NCI-H2107 treated with DMSO at 0.1 percent for 48 hours (cell line): ENCODE measurements around the gene USH2A.

Experiments
- DNase-seq: peaks from one replicate; lab custom pipeline; 2025; ENCODE audit not compliant: unreplicated experiment; lab: John Stamatoyannopoulos, UW

The USH2A gene

DNA sequence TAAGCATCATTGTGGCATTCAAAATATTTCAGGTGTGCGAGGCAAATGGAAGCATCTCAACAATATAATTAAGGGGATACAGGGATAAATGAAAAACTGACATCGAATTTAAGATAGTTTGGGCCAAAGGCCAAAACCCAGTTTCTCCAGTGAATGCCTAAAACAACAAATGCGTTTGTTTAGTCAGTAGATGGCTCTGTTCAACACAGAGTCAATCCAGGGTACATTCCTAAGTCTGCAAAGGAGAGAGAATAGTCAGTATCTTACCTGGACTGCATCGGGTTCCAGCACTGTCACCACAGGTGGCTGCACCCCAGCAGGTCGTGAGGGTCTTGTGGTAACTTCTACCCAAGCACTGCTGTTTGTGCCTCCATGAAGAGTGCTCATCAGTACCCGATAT is 535.1 kb downstream of the USH2A start:
- no peak for DNase-seq

DNA sequence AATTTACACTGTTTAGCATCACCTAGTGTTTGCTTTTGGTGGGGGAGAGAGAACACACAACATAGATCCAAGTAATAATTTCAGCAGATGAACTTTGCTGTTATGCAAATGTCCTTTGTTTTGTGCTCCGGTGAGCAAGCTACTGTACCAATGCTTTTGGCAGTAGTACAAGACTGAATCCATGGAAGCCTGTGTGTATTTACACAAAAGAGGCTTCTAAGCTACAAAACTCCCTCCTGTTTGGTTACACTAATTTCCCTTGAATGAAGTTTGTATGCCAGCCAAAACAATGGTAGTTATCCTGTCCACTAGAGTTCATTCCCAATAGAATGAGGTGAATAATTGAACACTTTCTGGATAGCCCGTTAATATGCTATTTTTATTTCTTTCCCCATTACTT is 535.6 kb downstream of the USH2A start:
- peak; percentile 52 for DNase-seq

DNA sequence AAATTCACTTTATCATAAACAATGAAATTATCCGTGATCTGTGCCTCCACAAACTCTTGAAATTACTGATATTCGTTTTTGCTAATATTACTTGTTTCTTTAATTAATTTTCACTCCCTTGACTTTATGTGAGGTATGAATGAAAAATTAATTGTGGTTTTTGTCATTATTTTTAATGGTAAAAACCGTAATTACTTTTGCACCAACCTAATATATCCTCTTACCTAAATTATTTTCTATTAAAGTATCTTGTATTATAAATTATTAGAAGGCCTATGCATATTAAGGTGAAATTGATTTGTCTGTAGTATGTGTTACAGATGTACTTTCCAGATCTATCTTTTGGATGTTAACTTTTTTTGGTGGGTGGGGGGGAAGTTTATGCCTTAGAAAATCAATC is 540.2 kb downstream of the USH2A start:
- DNase-seq: no peak

DNA sequence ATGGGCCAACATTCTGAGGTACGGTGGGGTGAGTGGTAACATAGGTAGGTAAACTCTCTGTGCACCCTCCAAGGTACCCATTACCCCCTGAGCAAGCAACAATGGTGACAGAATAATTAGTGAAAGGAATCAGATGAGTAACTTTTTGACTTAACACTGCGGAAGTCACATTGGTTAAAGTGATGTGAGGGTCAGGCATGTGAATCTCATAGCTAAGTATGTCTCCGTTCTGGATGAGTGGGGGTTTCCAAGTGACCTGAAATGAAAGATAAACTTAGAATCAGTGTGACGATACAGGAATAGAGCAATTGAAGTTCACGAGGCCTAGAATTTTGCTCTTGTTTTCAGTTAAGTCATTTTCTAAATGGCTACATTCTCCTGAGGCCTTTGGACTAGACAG is 544.4 kb downstream of the USH2A start:
- no peak for DNase-seq

DNA sequence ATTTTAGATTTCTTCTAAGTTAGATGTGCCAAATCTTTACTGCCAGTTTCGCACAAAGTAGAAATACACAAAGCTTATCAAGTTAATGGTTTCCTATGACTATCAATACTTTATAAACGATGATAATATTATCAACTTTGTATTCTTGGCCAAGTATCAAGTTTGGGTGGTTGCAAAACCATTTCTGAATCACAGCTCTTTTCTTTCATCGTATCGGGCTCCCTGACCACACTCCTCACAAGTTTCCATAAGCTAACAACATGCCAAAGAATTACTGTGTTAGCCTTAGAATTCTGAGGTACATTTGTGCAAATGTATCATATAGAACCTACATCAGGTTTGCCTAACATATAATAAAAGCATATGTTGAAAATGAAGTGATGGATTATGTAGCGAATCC is 545.1 kb downstream of the USH2A start:
- DNase-seq: no peak

DNA sequence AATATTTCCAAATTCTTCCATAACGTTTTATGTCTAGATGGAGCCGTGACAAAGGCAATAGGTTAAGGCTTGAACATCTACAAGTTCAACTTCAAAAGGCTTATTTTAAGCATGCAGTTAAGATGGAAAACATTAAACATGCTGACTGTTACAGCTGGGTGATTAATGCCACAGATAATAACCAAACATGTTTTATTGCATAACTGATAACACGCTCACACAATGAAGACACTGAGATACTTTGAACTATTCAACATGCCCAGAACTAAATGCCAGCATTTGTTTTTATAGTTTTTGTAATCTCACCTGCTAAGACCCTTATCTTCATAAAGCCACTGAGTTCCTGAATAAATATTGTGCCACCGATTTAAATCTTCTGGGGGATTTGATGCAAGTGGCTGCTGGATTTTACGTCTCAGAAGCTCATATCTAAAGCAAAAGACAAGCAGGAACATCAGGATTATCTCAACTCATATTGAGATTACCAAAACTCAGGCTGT is 545.7 kb downstream of the USH2A start:
- DNase-seq: no peak

DNA sequence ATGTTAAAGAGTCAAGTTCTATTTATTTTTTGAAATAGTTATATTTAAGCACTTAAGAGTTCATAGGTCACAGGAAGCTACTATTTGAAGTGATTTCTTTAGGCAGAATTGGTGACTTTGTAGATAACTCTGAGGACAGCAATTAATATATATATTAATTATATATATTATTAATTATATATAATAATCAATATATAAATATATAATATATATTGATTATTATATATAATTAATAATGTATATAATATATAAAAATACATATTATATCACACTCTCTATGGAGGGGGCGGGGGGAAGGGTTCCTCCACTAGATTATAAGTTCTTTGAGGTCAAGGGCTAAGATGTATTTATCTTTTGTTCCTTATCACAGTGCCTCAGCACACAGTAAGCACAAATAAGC is 547.5 kb downstream of the USH2A start:
- DNase-seq: no peak

DNA sequence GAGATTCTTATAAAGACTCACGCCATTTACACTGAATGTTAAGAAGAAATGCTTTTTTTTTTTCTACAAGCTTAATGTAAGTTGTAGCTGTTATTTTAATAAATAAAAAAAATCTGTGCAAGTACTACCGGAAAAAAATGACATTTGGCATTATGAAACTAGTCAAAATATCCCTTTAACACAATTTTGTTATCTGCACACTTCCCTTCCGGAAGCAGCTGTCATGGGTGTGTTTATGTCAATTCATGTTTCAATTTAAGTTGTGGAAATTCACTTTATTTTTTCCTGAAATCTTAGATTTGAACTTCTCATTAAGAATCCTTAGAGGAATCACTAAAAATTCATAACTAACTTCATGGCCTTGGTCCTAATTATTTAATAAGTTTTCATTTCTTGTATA is 548.0 kb downstream of the USH2A start:
- DNase-seq: no peak

DNA sequence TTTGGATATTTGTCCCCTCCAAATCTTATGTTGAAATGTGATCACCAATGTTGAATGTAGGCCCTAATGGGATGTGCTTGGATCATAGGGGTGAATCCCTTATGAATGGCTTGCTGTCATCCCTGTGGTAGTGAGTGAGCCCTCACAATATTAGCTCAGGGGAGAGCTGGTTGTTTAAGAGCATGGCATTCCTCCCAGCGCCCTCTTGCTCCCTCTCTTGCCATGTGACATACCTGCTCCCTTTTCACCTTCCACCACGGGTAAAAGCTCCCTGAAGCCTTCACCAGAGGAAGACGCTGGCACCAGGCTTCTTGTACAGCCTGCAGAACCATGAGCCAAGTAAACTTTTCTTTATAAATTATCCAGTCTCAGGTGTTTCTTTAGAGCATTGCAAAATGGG is 550.6 kb downstream of the USH2A start:
- DNase-seq: no peak

DNA sequence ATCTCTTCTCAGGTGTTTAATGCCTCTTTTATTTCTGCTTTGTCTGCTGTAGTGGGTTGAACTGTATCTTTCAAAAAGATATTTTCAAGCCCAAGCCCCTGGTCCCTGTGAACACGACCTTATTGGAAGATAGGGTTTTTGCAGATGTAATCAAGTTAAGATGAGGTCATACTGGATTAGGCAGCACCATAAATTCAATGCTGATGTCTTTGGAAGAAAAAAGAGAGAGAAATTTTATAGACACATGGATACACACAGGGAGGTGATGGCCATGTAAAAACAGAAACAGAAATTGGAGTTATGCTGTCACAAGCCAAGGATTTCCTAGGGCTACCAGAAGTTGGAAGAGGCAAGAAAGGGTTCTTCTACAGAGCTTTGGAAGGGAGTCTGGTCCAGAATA is 554.7 kb downstream of the USH2A start:
- no peak for DNase-seq

DNA sequence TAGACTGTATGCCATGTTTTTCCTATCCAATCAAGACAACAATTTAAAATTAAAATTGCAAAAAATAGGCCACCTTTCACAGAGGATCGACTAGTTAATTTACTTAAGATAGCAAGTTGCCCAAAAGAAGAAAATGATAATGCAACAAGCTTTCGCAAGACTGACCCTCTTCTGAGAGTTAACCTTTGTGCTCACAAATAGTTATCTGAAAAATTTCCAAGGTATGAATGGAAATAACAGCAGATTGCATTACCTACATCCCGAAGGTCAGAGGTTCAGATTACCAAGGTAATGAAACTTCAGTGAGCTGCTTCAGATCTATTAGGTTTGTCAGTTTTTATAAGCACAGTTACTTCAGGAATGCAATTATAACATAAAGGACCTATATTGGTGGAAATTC is 558.2 kb downstream of the USH2A start:
- DNase-seq: no peak

DNA sequence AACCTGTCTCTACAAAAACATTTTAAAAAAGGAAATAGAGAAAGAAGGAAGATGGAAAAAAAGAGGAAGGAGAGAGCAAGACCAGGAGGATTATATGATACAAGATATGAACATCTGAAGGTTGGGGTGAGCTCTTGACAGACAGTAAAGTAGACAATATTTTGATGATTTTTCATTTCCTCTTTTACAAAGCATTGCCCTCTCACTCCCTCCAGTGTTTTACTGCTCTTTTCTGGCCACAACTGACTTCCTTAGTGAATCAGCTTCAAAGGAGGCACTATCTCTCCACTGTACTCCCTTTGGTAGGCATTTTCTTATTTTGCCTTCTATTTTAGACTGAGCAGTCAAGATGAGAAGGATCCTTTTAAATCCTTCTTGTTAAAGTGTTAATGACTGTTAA is 559.5 kb downstream of the USH2A start:
- no peak for DNase-seq

DNA sequence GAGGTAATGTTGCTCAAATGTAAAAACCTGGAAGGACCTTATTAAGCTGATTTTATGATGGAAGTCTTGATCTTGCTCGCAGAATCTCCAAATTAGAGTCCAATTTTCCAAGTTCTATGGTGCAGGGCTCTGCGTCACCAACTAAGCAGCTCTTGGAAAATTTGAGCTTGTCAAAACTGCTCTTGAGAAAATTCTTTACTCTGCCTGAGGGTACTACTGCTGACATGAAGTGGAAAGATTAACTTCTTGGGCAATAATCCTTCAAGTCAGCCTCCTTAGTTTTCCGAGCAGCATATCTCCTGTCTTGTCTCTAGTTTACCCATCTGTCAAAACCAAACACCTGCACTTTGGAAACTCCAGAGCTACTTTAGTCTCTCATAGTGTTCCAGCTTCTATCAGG is 562.4 kb downstream of the USH2A start:
- no peak for DNase-seq

DNA sequence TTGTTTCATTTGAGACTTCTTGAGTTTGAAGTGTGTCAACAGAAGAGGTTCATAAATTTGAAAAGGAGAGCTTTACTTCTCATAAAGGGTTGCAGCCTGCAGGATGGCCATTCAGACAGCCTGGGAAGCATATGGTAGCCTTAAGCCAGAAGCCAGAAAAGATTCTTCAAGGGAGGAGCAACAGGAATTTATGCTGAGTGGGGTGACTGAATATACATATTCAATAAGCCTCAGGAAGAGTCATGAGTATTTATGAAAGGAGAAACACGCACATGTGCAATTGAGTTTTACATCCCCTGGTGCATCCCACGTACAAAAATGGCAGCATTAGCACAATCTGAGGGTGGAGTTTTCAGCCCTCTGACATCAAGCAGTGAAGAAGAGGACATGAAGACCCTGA is 565.9 kb downstream of the USH2A start:
- no peak for DNase-seq

DNA sequence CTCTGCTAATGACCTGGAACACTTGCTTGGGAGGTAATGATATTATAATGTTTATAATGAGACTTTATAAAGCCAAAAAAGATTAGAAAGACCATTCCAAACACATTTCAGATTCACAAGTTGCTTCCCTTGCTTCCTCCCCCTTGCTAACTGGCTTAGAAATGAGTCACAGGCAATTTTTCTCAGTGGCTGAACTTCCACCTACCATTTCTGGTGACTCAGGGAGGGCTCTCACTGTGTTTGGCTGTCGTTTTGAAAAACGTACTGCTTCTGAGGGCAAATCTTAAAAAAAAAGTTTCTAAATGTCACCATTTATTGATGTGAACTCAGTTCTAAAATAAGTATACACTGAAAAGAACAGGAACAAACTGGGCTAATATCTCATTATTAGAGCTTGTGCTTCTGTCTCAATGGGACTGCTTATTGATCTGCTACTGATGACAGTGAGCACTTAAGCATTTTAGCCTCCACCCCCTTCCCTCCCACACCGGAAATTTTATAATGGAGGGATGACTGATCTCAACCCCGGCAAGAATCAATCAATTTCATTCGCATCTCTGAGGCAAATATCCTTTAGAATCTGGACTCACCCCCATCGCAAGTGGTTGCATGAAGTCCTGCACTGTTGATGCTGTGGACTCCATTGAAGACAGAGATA is 577.9 kb downstream of the USH2A start:
- DNase-seq: no peak

DNA sequence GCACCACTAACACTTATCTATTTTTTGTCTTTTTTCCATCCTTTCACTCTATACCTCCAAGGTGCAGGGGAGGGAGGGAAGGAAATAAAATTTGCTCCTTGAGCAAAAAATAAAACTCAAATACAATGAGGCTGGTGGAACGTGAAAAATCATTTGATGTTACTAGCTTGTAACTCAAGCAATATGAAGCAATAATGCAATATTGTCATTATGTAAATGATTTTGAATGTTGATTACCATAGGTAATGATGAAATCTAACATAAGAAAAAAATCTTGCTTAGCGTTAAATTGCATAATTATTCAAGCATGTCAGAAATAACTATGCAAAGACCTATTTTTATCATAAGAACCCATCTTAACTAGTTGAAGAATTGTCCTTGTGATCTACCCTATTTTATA is 578.5 kb downstream of the USH2A start:
- no peak for DNase-seq

DNA sequence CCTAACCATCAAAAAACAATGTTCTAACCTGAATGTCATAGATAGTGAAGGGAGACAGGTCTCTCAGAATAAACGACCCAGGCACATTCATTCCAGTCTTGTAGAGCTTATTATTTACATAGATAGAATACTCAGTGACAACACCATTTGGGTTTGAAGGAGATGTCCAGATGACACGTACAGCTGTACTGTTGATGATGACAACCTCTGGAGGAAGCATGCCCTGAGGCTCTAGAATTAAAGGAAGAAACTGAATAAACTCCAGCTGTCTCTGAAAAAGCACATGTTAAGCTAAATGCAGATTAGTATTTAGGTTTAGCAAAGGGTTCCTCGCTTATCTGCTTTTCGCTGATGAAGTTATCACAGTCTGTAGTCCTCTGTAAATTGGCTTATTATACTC is 579.0 kb downstream of the USH2A start:
- no peak for DNase-seq

DNA sequence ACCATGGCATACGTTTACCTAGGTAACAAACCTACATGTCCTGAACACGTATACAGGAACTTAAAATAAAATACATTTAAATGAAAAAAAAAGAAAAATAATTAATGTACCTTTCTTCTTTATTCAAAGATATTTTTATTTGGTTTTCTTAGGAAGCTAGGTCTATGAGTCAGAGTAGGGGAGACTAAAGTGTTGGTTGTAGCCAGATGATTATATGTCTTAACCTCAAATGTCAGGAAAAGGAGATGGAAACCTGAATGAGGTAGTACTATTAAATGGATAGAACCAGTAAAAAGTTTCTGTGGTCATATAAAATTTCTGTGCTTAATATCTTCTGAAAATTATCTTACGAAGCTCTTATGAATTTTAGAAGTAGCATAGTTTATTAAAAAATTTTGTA is 580.3 kb downstream of the USH2A start:
- DNase-seq: no peak

DNA sequence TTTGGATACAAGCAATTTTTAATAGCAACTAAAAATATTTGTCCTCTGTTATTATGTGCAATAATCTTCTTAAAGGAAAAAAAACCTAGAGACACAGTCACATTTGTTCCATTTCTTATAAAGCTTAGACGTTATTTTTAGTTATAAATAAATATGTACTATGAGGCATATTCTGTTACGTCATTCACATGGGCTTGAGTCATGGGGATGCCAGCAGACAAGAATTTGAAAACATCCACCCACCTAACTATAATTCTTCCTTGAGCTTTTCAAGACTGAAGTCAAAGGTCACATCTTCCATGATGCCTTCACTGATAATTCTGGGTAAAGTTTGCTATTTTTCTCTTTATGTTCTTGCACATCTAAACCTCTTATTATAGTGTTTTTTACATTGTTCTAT is 587.3 kb downstream of the USH2A start:
- no peak for DNase-seq

DNA sequence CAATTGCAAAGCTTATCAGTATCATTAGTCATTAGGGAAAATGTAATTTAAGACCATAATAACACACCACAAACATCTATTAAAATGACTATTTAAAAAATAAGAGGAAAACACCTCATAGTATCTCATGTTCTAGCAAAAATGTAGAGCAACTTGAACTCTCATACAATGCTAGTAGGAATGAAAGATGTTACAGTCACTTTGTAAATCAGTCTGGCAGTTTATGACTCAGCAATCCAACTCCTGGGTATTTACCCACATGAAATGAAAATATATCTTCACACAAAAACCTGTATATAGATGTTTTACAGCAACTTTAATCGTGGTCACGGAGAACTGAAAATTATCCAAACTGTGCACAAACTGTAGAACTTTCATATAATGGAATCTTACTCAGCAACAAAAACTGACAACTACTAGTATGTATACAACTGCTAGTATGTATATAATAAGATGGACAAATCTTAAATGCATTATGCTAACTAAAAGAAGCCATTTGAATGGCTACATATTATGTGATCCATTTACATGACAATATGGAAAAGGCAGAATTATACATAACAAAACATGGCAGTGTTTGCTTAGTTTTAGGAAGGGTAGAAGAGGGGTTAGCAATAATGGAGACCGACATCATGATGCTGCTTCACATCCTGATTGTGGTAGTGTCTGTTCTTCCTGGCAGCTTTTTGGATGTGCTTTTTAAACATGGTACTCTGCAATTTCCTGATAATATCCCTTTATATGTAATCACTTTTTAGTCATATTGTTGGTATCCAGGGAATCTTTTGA is 589.1 kb downstream of the USH2A start:
- DNase-seq: no peak

DNA sequence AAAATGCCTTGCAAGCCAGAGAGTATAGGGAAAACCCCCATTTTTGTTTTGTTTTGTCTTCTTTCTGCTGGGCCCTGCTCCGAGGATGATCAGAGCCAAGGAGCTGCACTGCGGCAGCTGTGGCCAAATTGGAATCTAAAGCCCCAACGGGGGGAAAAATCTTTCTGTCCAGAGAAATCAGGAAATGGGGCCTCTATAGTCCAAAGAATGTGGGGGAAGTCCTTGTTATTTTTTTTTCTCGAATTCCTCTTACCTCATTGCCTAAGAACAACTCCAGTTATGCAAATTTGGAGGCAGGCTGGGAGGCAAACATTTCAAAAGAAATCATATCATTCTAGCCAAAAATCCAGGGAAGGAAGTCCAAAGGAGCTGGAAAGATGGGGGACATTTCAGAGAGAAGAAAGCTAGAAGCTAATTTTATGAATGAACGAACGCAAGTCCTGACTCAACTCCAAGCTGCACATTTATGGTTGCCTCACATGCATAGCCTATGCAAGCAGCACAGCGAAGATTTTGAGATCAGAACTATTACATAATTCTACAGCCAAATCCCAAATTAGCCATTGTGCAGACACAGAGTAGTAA is 592.9 kb downstream of the USH2A start:
- DNase-seq: no peak

DNA sequence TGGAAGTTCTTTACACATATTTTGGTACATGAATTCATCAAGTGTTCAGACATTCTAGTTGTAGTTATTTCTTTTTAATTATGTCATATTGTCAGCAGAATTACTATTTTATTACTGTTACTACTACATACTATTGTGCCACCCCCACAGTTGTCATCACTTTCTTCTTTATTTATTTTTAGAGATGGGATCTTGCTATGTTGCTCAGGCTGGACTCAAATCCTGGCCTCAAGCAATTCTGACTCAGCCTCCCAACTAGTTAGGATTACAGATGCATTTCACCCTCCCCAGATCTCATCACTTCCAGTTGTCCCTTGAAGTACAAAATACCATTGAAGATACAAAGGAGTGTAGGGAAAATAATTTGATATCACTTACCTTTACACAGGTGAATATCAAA is 598.2 kb downstream of the USH2A start:
- DNase-seq: no peak
